C4-2B (cell line): ENCODE results near the gene PPP1R14C.

ENCODE experiments used
- ZFX ChIP-seq: fragments of 450-650 bp; IDR thresholded peaks from 2 replicates; pipeline ENCODE4 v1.6.1; 2017
- TF ChIP-seq, protein P1 (sequence below): fragments of 450-650 bp; conservative IDR thresholded peaks from 2 replicates; pipeline ENCODE4 v1.5.1; 2017; ENCODE audit warnings: mild to moderate bottlenecking

- TF ChIP-seq, protein P1, sequence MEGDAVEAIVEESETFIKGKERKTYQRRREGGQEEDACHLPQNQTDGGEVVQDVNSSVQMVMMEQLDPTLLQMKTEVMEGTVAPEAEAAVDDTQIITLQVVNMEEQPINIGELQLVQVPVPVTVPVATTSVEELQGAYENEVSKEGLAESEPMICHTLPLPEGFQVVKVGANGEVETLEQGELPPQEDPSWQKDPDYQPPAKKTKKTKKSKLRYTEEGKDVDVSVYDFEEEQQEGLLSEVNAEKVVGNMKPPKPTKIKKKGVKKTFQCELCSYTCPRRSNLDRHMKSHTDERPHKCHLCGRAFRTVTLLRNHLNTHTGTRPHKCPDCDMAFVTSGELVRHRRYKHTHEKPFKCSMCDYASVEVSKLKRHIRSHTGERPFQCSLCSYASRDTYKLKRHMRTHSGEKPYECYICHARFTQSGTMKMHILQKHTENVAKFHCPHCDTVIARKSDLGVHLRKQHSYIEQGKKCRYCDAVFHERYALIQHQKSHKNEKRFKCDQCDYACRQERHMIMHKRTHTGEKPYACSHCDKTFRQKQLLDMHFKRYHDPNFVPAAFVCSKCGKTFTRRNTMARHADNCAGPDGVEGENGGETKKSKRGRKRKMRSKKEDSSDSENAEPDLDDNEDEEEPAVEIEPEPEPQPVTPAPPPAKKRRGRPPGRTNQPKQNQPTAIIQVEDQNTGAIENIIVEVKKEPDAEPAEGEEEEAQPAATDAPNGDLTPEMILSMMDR: no peak
- no peak for TF ChIP-seq ZFX
Measured at GRCh38 chr6:150159757-150160156, 16.9 kb downstream of the PPP1R14C start.
